ENCODE results near the gene C10orf67.

- TF ChIP-seq POLR2A (IDR thresholded peaks at IDR 0.05; ENCODE audit: low read length) (no peak), GATA1 (IDR thresholded peaks at IDR 0.05; ENCODE audit: low read depth, low read length) (no peak)
Measured at GRCh38 chr10:23386052-23386451, 41.5 kb upstream of the C10orf67 start.
